ENCODE measurements around the gene ATG9A.

DNA sequence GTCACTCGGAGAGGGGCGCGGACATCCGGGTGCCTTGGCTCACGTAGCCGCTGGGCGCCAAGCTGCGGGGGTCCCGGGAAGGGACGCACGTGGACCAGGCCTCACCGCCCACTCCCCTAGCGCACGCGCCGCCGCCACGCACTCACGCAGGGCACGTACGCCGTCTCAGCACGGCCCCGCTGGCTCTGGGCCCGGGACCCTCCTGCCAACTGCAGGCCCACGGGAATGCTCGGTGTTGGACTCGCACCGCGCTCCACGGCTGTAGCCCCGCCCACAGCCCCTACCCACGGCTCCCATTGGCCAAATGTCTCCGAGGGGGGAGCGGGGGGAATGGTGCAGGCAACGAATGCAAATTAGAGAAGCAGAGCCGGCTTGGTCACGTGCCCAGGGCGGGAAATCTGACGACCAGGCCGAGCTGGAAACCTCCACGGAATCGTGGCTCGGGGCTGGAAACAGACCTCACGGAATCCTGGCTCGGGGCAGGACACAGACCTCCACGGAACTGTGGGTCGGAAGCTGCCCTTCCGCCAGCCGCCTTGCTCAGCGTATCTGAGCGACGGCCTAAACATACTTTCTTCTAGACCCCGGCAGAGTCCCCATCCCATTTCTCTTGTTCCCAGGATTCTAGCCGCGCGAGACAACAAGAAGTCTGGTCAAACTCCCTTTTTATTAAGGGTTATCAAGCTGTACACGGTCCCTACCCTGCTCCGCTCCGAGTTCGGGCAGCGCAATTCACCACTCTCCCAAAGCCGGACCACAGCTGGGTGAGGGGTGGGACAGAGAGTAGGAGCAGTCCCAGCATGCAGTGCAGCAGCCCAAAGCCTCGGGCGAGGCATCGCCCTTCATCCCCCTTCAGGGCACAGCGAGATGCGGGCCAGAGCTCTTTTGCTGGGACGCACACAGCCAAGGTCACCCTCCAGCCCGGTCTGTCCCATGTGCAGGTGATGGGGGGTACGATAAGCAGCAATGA lies 10.4 kb downstream of the ATG9A start, which contains the start of gene ABCB6:
- TF ChIP-seq, protein P1, sequence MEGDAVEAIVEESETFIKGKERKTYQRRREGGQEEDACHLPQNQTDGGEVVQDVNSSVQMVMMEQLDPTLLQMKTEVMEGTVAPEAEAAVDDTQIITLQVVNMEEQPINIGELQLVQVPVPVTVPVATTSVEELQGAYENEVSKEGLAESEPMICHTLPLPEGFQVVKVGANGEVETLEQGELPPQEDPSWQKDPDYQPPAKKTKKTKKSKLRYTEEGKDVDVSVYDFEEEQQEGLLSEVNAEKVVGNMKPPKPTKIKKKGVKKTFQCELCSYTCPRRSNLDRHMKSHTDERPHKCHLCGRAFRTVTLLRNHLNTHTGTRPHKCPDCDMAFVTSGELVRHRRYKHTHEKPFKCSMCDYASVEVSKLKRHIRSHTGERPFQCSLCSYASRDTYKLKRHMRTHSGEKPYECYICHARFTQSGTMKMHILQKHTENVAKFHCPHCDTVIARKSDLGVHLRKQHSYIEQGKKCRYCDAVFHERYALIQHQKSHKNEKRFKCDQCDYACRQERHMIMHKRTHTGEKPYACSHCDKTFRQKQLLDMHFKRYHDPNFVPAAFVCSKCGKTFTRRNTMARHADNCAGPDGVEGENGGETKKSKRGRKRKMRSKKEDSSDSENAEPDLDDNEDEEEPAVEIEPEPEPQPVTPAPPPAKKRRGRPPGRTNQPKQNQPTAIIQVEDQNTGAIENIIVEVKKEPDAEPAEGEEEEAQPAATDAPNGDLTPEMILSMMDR (IDR thresholded peaks at IDR 0.05), result no peak
- TF ChIP-seq POLR2A (IDR thresholded peaks at IDR 0.05) (peak in 1 of 2 donors; percentile 47), POLR2AphosphoS5 (IDR thresholded peaks at IDR 0.05) (peak; percentile 60 to 90 (median 84)), EP300 (IDR thresholded peaks at IDR 0.05) (no peak)

All from sigmoid colon (tissue), 4 donors.